GM18511 (cell line): ENCODE data around the gene APBB2.
"Not testable (repeated sequence)": the region's sequence is repeated elsewhere in the genome, so short reads cannot be mapped to it uniquely, and the experiment has no call there.

Experiments used
- ATAC-seq: cut with Tn5 transposase; IDR thresholded peaks from one replicate; pipeline ENCODE4 v1.9.1; 2021; ENCODE audit warnings: mild to moderate bottlenecking, moderate library complexity; ENCODE audit not compliant: unreplicated experiment

APBB2 gene

GRCh38 chr4:40916880-40917279 lies 297.5 kb downstream of the APBB2 start:
- ATAC-seq, result peak; percentile 89

DNA sequence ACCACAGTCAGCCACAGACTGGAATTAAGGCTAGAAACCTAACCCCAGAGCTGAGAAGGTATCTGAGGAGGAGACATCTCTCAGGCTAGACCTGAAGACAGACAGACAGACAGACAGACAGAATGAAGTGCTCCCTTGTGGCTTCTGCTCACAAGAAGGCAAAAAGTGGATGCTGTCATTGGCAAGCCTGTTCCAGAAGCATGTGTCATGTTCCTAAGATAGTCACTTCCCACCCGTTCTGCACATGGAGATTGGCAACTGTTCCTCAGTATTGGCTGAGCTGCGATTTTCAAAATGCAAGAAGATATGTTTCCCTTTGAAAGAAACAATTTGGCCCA lies 298.2 kb downstream of the APBB2 start:
- no peak for ATAC-seq

GRCh38 chr4:40915318-40916217 lies 298.8 kb downstream of the APBB2 start:
- no peak for ATAC-seq

DNA sequence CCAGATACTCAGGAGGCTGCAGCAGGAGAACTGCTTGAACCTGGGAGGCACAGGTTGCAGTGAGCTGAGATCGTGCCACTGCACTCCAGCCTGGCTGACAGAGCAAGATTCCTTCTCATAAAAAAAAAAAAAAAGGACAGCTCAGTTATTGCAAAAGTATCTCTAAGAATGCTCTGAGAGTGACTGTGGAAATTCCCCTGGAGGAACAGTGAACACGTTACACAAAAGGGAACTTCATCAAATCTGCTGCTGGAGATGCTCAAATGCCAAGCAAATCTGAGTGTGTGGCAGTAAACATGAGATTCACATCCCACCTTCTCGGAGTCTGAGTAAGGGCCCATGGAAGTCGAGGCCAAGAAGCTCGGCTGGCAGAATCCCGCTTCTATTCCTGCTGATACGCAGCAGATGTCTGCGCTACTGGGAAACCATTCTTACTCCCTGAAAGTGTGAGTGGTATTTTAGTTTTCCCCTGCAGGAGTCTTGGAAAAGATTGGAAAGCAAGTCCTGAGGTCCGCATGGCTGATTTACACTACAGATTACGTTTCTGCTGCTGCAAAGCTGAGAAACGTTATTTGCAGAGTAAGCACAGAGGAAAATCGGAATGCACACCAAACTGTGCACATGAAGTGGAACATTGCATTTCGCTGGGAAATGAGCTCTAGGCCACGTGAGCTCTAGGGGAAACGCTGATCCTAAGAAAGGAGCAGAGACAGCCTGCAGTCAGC lies 301.7 kb downstream of the APBB2 start:
- no peak for ATAC-seq

DNA sequence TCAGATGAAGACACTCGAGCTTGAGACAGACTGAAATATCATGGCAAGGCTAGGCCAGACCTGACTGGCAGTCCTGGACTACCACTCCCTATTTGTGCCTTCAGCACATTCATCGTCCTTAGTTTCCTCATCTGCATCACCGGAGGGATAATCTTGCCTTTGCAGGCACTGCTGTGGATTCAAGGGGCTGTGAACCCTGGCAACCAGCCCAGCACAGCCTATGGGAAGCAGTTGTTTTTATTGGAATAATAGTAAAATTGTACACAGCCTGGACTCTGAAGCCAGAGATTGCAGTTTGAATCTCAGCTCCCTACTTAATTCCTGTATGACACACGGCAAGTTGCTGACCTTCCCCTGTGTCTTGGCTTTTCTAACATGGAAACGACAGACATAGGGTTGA lies 303.6 kb downstream of the APBB2 start:
- ATAC-seq, result no peak

- ATAC-seq, result peak; percentile 57
Measured at GRCh38 chr4:40909363-40909876, 304.9 kb downstream of the APBB2 start.

DNA sequence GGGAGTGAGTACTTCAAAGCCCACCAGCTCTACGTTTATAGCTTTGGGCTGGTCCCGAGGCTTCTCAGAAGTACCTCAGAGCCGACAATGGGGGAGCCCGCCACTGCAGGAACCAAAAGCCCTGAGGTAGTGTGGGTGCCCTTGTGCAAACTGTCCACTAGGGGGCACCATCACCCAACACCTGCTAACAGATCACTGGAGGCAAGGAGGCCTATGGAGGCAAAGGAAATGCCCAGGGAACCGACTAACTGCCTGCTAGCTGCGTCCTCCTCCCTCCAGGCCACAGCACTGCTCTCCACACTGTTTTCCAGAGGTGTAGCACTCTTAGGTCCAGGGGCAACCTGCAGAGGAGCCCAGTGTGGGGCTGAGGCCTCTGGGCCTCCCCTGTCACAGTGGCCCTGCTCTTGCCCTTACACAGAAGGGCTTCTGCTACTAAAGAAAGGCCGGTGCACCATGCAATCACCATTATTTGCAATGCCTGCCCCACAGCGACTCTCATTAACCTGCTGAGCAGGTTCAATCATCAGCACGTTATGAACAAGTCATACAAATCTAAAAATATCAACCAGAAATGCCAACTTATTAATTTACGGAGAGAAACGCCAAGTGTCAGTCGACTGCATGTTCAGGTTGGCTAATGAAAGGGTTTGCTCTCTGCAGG lies 305.5 kb downstream of the APBB2 start:
- peak; percentile 94 for ATAC-seq

DNA sequence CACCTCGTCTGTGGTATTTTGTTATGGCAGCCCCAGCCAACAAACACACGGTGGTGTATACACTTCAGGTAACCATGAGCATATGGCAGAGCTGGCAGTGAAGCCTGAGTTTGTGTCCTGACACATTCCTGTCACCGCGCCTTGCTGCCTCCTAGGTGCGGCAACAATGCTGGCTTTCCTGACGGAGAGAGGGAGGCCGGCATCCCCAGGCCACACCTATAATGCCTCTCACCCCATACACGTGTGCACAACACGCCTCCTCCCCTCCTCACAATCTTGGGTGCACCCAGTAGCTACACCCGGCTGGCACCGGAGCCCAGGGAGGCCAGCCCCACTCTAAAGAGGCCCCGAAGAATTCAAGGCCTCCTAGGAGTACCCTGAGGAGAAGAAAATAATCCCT lies 306.0 kb downstream of the APBB2 start:
- ATAC-seq, result no peak

GRCh38 chr4:40905414-40905813 lies 308.9 kb downstream of the APBB2 start:
- ATAC-seq, result no peak

DNA sequence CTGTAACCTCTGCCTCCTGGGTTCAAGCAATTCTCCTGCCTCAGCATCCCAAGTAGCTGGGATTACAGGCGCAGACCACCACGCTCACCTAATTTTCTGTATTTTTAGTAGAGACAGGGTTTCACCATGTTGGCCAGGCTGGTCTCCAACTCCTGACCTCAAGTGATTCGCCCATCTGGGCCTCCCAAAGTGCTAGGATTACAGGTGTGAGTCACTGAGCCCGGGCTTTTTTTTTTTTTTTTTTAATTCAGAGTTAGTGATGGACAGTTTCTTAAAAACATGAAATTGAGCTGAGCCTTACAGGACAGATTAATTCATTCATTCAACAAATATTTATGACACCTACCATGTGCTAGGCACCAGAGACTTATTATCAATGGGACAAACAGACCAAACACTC lies 313.8 kb downstream of the APBB2 start:
- ATAC-seq, result not testable (repeated sequence)

GRCh38 chr4:40897557-40898203 lies 316.7 kb downstream of the APBB2 start:
- ATAC-seq, result peak; percentile 79

DNA sequence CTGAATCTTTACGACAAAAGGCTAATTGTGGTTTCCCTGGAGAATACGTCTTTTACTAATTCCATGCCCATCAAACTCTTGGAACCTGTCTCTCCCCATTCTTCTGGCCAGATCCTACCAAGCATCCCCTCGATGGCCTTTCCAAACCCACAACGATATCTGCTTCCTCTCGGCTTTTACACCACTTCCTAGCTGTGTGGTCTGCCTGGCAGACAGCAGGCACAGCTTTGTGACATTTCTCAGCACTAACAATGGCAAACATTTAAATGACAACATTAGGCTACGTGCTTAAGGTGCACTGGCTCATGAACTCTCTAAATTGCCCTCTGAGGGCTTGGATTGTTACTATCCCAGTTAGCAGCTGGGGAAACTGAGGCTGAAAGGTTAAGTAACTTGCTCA lies 323.6 kb downstream of the APBB2 start:
- ATAC-seq, result no peak

- no peak for ATAC-seq
Measured at GRCh38 chr4:40890199-40890598, 324.1 kb downstream of the APBB2 start.

- no peak for ATAC-seq
Measured at GRCh38 chr4:40888933-40889332, 325.4 kb downstream of the APBB2 start.

DNA sequence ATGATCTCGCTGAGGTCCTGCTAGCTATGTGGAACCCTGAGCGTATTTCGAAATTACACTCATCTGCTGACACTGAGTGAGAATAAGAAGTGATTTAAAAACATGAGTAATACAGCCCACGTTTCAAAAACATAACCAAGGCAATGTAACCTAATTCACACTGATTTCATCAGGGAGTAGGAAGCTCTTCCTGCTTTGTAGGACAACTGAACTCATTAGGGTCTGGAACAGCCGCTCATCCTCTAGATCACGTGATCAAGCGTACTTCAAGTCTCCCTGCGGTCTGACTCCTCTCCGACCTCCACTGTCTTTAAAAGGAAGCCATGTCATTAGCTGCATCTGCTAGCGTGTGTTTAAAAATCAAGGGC lies 326.6 kb downstream of the APBB2 start:
- ATAC-seq, result no peak

DNA sequence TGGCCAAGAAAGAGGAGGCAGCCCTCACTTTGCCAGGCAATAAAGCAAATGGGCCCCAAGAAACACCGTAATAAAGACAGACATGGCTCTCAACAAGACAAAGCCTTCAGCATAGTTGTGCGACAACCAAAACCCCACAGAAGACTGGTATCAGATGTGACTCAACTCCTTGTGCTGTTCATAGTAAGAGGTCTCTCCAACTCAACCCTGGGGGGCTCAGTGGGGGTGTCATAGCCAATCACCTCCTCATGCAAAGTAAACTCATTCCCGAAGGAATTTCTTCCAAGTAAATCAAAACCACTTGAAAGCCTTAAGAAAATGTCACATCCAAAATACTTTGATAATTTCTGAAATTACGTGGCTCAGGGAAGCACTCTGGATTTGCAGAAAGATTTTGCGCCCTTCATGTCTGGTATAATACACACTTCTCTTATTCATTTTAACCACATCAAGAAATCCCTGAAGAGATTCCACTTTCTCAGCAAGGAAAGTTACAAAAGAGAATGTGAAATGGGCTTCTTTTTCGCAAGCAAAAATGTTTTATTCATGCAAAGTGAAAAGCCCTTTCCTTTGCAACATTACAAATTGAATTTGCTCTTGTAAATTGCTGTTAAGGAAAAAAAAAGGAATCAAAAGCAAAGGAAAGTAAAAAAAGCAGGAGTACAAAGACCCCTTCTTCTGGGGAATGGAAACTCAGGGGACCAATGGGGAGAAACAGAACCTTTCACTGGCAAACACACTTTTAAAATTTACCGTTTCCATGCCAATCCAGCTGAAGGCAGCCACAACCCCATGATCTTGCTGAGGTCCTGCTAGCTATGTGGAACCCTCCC lies 327.2 kb downstream of the APBB2 start:
- no peak for ATAC-seq

DNA sequence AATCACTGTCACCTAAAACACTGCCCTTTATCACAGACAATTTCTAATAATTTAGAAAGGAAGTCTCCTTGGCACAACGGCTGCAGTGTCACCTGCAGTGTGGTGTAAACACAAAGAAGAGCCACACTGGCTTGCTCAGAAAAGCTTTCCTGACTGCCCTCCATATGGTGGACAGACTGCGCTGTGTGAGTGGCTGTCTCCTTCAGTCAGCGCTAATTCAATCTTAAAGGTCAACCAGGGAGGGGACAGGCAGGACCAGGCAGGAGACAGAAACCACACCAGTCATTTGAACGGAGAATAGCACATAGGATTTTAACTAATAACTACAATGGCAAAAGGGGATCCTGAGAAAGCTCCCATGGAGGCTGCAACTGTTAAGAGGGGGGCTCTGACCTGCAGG lies 332.5 kb downstream of the APBB2 start:
- no peak for ATAC-seq

- ATAC-seq, result no peak
Measured at GRCh38 chr4:40881096-40881495, 333.2 kb downstream of the APBB2 start.

DNA sequence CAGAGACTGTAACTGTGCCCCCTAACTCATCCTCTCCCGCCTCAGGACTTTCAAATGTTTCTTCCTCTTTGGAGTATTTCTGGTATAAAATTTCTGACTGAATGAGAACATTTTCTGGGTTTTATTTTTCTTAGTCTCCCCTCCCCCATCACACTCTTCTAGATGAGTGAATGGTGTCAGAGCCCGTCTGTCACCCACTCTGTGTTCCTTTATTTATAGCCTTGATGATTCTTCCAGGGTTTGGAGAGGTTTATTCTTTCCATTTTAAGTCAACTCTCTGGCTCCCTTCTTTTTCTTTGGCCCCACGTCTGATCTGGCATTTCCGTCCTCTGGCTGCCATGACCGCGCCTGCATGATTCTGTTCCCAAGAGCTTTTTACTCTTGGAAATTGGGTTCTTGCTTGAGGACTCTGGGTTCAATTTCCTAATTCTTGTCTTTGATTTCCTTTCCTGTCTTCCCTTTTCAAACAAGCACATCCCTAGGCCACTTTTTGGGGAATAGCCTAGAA lies 335.7 kb downstream of the APBB2 start:
- no peak for ATAC-seq

GRCh38 chr4:40877081-40877480 lies 337.3 kb downstream of the APBB2 start:
- ATAC-seq, result no peak
